HG03442 (cell line): ENCODE measurements around the gene AK8.

ENCODE experiments used
- ATAC-seq: cut with Tn5 transposase; IDR thresholded peaks from one replicate; pipeline ENCODE4 v1.9.1; 2021; ENCODE audit warnings: mild to moderate bottlenecking, moderate library complexity; ENCODE audit not compliant: unreplicated experiment

Gene AK8

GRCh38 chr9:132877824-132878694, at the start of gene AK8:
TSS of gene AK8 (minus strand) at chr9:132878284. CDS start at chr9:132878255, 29 bp downstream.
- ATAC-seq: no peak

DNA sequence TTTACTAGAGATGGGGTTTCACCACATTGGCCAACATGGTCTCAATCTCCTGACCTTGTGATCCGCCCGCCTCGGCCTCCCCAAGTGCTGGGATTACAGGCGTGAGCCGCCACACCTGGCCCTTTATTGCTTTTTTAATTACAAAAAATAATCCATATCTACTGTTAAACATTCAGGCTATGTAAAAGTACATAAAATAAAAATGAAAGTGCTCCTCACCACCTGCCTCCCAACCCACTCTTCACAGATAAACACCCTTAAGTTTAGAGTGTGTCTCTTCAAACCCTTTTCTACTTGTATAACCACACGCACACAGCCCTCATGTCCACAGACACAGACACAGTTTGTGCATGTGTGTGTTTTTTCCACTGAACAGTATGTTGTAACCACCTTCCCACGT, 49.6 kb upstream of the AK8 start:
- ATAC-seq: no peak

DNA sequence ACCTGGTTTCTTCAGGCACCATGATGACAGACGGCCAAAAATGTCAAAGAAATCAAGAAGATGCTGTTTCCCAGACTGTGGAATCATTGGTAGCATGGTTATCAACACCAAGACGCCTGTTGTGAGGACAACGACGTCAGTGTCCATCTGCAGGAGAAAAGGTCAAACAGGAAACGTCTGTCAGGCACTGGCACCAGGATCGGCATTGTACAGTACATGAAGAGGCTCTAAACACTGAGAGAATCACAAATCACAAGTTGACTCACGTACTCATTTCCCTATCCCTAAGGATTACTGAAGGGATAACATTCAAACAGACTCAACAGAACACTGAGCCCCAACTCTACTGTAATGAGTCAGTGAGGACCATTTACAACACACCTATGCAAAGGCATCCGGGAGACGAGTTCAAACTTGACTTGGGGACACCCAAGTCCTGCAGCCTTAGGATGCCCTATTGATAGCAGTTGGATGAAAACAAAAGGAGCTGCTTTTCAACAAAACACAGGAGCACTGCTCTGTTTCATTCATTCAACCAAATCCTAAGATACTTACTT, 45.3 kb upstream of the AK8 start:
- ATAC-seq: no peak

GRCh38 chr9:132919614-132920268, 41.7 kb upstream of the AK8 start:
- ATAC-seq: no peak

DNA sequence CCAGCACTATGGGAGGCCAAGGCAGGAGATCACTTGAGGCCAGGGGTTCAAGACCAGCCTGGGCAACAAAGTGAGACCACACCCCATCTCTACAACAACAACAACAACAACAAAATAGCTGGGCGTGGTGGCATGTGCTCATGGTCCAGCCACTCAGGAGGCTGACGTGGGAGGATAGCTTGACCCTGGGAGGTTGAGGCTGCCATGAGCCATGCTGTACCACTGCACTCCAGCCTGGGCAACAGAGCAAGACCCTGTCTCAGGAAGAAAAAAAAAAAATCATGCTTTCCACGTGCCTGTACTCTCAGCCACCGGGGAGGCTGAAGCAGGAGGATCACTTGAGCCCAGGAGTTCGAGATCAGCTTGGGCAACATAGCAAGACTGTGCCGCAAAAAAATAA, 36.8 kb upstream of the AK8 start:
- no peak for ATAC-seq

DNA sequence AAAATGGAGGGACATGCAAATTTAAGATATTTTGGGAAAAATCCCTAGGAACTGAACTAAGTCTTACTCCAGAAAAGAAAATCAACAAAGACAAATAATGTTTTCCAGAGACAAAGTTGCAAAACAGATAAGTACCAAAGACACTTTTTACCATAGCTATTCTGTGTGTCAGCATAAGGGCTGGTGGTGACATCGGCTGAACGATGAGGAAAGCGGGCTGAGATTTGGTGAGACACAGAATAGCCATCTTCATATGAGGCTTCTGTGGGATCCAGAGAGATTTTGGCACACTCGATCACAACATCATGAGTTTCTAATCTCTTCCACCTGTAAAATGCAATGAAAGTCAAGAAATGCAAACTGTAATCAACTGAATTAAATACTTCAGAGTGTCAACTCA, 34.0 kb upstream of the AK8 start:
- ATAC-seq: no peak

- no peak for ATAC-seq
Measured at GRCh38 chr9:132910376-132910775, 32.3 kb upstream of the AK8 start.

DNA sequence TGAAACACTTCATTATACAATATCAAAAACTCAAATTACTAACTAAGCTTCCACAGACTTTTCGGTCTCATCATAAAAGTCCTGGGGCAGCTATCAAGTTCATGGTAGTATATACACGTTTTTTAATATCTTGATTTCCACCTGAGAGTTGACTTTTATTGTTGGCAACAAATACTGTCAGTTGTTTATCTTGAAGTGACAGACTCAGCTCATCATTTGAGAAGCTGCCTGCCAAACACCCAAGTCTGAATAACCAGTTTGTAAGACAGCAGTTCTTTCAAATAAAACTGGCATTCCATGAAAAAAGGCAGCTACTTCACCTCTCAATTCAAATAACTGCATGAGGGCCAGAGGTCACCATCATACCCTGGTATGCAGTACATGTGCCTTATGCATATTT, 31.2 kb upstream of the AK8 start:
- no peak for ATAC-seq

- ATAC-seq: no peak
Measured at GRCh38 chr9:132908635-132909034, 30.6 kb upstream of the AK8 start.

DNA sequence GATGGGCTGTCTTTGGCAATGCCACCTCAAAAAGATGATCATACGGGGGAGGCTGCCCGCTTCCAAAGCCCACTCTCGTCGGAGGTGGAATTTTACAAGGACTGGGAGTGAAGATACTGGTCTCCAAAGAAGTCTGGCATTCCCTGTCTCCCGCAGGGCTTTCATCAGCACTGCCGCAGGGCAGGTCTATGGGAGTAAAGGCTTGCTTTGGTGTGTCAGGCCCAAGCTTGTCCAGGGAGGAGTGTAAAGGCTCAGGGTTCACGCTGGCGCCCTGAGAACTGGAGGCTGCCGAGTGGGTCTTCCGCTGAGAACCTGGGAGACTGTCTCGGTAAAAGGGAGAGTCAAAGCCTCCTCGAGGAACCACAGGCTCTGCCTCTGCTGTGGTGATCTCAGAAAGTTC, 27.6 kb upstream of the AK8 start:
- no peak for ATAC-seq

DNA sequence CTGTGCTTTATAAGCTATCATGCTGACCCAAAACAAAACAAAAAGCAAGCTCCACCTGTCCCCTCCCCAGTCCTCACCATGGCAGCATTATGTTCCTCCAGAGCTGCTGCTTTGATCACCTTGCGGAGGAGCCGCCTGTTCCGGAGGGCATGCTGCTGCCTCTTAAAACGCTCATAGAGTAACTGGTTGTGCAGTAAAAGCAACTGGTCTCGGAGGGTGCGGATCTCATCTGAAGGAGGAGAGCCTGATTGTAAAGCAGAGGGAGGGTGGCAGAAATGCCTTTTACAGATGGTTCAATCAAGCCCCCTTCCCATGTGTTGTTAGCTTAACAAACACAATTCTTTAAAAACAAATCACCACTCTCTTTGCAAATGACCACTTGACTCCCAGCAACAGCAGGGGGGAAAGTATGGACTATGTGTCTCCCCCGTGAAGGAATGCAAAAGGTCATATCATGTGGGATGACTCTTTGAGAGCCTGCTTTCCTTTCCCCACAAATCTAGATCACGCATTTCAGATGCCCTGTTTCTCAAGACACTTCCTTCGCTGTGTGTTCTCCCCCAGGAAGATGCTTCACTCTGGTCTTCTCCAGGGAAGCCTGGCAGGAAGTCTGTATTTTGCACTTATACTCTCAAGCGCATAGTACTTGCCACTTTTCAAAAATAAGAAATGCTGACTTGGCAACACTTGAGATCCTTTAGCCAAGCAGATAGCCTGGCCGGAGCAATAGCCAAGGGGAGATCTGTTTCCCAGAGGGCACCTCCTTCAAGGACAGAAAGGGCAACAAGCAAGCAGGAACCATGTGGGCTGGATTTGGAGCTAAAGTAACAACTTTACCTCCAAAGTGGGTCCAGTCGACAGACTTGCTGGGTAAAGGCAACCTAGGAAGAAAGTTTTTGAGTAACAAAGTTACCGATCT, 25.7 kb upstream of the AK8 start:
- ATAC-seq: no peak

DNA sequence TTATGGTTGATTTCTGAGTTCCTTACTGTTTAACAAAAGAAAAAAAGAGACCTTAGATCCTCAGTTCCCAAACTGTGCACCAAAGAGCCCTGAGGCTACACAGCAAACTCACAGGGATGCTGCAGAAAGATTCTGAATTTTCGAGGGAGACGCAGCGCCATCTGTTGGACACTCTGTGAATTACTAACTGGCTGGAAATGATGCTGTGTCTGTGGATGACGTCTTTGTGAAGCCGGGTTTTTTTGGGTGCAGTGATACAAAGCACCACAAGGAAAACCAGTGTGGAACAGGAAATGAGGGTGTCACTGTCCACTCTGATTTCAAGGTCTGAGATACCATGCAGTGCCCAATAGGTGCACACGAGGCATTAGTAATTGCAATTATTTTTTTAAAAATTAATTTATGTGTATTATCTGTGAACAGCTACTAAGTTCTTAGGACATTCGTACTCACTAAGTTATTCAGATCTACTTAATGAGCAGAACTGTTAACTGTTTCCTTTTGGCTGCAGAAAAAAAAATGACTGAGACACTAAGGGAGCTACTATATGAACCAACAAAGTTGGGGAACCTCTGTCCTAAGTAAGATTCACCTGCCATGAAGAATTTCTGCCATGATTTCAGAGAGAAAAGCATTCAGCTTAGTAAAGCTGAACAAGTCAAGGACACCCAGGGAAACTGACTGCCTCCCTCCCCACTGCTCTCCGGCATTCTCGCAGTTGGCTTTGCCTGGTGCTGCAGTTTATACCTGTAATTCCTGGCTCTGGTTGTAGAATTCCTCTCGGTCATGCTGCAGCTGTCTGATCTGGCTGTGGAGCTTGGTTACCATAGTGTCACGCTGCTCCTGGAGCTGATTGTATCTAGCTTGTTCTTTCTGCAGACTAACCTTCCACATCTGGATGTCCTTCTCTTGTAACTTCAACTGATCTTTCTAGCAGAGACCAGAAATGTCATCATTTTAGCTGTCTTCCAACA, 24.1 kb upstream of the AK8 start:
- ATAC-seq: no peak

DNA sequence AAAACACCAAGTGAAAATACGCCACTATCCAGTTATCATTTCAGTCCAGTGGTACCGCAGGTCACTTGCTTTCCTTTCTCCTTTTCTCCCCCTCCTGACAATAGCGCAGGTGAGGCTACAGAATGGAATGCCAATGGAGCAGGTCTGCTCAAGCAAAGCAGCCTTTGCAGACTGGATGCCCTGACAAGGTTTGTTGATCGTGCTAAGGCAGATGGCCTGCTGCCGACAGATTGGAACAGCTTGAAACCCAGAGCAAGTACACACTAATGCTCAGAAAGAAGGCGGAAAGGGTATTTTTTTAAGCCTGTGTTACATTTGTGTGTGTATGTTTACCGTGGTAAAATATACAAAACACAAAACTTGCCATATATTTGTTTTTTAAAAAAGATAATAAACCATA, 20.0 kb upstream of the AK8 start:
- ATAC-seq: no peak

DNA sequence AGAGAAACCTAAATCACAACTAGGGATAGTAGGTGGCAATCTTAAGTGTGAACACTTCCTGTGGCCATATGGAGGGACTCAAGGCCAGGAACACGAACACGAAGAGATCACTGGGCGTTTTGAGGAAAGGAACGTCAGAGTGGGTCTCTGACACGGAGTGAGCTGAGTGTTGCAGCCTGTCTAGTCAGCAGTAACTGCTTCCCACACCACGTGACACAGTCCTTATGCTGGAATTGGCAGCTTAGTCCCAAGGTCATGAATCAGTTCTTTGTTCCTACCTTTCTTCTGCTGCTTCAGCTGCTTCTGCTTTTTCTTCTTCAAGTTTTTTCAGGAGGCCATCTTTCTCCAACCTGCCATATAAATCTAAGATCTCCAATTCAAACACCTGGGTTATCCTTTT, 18.8 kb upstream of the AK8 start:
- ATAC-seq: no peak

- ATAC-seq: no peak
Measured at GRCh38 chr9:132896264-132896663, 18.2 kb upstream of the AK8 start.

GRCh38 chr9:132894862-132895835, 17.1 kb upstream of the AK8 start:
- no peak for ATAC-seq

DNA sequence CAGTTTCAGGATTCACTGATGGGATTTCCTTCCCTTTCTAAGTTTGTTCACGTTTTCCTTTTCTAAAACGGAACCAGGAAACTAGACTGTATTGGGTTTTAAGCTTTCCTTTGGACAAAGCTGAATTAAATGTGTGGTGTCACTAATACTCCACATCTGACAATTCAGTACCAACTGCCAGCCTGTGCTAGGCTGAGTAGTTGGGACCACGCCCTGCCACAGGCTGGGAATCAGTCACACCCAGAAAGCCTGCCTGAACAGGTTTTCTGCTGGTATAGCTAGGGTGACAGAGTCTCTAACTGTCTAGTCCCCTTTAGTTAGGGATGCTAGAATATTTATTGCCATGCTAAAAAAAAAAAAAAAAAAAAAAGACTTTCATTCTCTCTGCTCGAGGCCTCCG, 16.3 kb upstream of the AK8 start:
- no peak for ATAC-seq

DNA sequence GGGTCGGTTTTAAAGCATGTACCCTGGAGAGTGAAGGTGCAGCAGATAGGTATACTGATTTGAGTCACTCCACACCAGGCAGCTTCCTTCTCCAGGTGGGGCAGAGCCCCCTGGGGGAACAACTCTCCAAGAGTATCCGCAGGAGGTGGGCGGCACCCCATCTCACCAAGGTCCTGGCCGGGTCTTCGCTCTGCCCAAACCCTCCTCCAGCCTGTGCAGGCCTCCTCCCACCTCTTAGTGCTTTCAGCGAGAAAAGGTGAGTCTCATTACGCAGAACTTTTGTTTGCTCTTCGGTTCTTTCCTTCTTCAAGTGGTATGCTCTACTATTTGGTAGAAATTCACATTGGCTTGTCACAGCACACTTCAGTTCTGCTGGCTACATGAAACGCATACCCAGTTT, 14.3 kb upstream of the AK8 start:
- no peak for ATAC-seq

DNA sequence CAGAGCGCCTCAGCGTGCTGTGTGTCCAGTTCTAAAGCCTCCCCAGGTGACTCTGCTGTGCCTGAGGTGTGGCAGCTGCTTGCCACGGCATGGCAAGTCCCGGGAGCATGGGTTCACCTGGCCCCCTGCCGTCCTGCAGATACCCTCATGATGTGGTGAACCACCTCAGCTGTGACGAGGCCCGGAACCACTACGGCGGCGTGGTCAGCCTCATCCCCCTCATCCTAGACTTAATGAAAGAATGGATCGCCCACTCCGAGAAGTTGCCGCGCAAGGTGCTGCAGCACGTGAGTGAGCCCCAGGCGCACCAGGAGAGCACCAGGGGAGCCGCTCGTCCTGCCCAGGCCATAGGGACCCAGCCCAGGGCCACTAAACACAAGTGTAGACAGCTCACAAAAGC, 10.1 kb upstream of the AK8 start:
- ATAC-seq: no peak
